ENCODE data around the gene AZIN2.
"Not testable (repeated sequence)": the region's sequence is repeated elsewhere in the genome, so short reads cannot be mapped to it uniquely, and the experiment has no call there.

The AZIN2 gene

DNA sequence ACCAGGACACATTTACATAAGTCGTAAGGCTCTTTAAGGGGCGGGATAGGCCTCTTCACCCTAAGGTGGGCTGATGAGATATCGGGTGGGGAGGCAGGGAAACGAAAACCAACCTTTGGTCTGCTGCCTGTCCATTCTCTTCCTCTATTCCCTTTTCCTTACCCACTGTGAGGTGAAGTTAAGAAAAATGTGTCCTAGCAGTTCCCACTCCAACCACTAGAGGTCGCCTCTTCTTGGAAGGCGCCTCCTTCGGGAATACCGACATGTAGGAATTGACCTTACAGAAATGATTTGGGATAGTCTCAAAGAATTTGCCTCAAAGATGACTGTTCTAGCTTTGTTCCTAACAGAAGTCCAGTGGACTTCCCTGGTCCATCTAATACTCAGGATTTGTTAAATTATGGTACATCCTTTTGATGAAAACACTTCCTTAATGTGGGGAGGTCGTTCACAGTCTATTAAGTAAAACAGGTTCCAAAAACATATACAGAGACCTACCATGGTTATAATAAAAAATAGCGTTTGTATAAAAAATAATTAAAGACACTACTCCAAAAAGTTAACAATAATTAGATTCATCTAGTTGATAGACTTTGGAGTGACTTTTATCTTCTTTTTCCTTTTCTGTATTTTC is 14.1 kb downstream of the AZIN2 start:
- no peak for DNase-seq (ENCODE audit: low read depth)

- no peak for DNase-seq (ENCODE audit: low read depth)
Measured at GRCh38 chr1:33096363-33097005, 15.5 kb downstream of the AZIN2 start.

- no peak for DNase-seq (ENCODE audit: low read depth)
Measured at GRCh38 chr1:33097137-33097611, 16.2 kb downstream of the AZIN2 start.

DNA sequence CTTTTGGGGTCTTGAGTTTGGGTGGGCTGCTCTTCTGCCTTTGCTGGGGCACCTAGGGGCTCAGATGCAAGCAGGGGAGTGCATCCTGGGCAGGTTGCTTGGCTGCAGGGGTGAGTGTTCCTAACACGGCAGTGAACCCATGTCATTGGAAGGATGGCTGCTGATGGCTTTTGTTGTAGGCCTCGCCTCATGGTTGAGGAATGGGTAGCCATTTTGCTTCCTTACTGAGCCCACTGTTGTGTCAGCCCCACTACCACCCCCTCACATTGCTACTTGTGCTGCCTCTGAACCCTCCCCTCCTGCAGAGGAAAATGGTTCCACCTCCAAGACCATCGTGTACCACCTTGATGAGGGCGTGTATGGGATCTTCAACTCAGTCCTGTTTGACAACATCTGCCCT is 16.8 kb downstream of the AZIN2 start:
- DNase-seq (ENCODE audit: low read depth), result no peak

DNA sequence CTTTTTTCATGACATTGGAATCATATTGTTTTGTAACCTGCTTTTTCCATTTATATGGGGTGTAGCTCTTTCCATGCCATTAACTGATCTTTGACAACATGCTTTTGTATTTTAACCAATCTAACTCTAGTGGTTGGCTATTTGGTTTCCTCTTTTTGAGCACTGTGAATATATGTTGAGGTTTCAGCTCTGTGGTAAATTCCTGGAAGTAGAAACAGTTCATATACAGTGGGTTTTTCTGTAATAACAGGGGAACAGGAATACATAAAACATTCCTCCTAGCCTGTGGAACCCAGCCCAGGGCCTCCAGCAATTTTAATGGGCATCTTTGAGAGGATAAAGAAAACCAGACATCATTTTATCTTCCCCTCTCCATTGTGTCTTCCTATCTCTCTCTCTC is 17.4 kb downstream of the AZIN2 start:
- DNase-seq (ENCODE audit: low read depth), result no peak

GRCh38 chr1:33099290-33100118 is 18.6 kb downstream of the AZIN2 start:
- peak; percentile 25 for DNase-seq (ENCODE audit: low read depth)

DNA sequence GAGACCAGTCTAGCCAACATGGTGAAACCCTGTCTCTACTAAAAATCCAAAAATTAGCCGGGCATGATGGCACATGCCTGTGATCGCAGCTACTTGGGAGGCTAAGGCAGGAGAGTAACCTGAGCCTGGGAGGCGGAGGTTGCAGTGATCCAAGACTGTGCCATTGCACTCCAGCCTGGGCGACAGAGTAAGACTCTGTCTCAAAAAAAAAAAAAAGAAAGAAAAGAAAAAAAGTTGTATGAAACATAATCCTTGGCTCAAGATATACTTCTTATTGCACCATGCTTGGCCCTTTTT is 19.1 kb downstream of the AZIN2 start:
- DNase-seq (ENCODE audit: low read depth), result not testable (repeated sequence)

GRCh38 chr1:33110477-33110876 is 29.5 kb downstream of the AZIN2 start:
- no peak for DNase-seq (ENCODE audit: low read depth)

- no peak for DNase-seq (ENCODE audit: low read depth)
Measured at GRCh38 chr1:33111965-33112364, 31.0 kb downstream of the AZIN2 start.

GRCh38 chr1:33117440-33118085 is 36.6 kb downstream of the AZIN2 start:
- no peak for DNase-seq (ENCODE audit: low read depth)

- no peak for DNase-seq (ENCODE audit: low read depth)
Measured at GRCh38 chr1:33118274-33118673, 37.3 kb downstream of the AZIN2 start.

DNA sequence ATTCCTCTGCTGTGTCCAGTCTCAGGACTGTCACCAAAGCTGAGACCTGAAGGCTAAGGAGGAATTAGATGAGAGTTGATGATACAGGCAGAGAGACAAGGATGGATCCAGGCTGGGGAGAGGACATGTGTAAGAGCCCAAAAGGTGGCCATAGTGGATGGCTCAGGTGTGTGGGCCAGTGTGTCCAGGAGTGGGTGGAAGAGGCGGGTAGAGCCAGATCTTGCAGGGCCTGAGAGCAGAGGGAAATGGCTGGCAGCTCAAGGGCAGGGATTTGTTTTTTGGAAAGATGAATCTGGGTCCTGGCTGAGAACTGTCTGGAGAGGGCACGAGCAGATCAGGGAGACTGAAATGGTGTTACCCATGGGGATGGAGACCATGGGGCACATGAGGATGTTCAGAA is 38.1 kb downstream of the AZIN2 start:
- DNase-seq (ENCODE audit: low read depth), result no peak

DNA sequence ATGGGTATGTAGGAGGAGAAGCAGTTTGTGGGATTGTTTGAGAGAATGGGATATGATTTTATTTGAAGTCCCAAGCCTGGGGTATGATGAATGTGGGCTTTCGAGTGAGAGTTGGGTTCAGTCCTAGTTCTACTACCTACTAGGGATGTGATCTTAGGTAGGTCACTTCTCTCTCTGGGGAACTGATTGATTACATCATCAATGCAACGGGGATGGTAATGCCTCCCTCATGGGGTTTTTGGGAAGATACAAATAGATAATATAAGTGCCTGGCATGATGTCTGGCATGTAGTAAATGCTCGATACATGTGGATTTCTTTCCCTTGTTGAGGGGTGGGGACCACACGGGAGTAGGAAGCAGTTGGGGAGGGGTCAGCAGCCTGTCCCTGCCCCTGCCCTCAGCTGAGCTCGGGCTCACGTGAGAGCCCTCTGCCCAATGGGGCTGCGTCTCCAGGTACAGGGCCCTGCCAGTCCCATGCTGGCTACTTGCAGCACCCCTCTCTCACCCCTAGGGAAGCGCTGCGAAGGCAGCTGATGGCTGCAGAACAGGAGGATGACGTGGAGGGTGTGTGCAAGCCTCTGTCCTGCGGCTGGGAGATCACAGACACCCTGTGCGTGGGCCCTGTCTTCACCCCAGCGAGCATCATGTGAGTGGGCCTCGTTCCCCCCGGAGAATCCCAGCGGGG is 38.7 kb downstream of the AZIN2 start:
- no peak for DNase-seq (ENCODE audit: low read depth)

GRCh38 chr1:33120436-33121231 is 39.7 kb downstream of the AZIN2 start:
- no peak for DNase-seq (ENCODE audit: low read depth)

DNA sequence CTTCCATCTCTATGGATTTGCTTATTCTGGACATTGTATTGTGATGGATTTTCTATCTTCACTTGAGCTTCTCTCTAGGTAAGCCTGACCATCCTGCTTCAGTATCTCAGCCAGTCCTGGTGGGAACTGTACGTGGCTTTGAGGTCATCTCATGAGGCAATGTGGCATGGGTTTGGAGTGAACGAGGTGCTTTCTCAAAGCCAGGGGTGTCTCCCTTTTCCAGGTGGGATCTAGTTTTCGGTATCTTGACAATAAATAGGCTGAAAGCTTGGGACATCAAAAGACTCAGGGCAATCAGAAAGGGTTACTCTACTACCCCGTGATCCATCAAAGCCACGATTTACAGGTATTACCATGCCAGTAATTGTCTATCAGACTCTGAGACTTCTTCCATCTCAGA is 40.8 kb downstream of the AZIN2 start:
- DNase-seq (ENCODE audit: low read depth), result no peak

DNA sequence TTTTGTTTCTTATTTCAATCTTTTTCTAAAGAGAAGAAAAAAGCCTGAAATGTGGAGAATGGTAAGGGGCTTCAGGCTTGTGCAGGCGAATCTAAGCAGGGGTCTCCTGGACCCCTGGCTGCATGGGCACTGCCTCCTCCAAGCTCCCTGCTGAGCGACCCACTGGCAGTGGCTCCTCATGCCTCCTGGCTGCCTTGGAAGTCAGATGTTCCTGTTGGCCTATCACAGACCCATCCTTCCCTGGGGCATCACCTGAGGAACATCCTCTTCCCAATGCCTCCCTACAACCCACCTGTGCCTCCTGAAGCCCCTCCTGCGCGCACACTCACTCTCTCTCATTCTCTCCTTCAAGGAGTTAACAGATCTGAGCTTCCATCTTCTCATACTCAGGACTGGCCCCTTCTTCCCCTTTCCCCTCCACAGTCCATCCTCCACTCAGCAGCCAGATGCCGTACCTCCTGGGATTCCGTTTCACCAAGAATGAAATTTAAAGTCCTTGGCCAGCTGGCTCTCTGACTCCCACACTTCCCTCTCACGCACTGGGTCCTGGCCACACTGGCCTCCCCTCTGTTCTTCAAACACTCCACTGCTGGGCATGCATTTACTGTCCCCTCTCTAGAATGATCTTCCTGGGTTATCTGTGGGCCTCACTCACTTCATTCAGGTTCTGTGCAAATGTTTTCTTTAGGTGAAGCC is 41.7 kb downstream of the AZIN2 start:
- DNase-seq (ENCODE audit: low read depth), result no peak

DNA sequence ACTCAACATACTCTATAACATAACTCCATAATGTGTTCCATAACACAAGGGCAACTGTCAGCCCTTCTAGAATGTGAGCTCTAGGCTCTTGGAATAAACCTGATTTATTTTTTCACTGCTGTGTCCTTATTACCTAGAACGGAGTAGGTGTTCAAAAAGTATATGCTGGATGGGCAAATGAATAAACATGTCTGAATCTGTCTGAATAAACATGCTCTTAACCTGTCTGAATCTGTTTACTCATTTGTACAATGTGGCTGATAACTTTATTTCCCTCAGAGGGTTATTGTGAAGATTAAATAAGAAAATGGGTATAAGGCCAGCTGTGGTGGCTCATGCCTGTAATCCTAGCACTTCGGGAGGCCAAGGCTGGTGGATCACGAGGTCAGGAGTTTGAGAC is 42.3 kb downstream of the AZIN2 start:
- no peak for DNase-seq (ENCODE audit: low read depth)

GRCh38 chr1:33124647-33125046 is 43.7 kb downstream of the AZIN2 start:
- DNase-seq (ENCODE audit: low read depth), result not testable (repeated sequence)

DNA sequence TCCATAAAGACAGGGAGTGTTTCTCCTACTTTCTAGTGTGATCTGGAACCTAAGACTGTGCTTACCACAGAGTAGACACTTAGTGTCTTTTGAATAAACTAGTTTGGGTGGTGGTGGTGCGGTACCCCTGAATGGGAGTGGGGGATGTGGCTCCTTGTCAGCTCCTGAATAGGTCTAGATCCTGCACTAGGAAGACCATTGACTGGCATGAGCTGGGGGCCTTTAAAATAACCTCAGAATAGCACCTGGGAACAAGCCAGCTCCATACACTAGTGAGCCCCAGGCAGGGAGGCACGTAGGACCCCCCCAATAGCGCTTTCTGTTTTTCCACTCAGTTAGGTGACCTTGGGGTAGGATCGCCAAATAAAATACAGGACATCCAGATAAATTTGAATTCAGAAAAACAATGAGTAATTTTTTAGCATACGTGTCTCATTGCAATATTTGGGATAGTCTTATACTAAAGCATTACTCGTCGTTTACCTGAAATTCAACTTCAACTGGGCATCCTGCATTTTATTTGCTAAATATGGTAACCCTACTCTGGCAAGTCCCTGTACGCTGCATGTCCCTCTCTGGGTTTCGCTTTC is 45.6 kb downstream of the AZIN2 start:
- no peak for DNase-seq (ENCODE audit: low read depth)

All from stimulated activated CD8-positive, alpha-beta memory T cell treated with anti-CD3 and anti-CD28 coated beads, Interleukin-15, amount 100 ng/mL, for 1 hour (primary cell).